Retinal pigment epithelial cell (primary cell): ENCODE results near the gene GPR62.

Experiments
- DNase-seq: peaks from one replicate; pipeline ENCODE4 v3.0.0-alpha.2; 2010; ENCODE audit warnings: low read depth
- H3K4me3 ChIP-seq: 2 replicates; pipeline ENCODE4 v1.5.1; 2011; ENCODE audit warnings: mild to moderate bottlenecking, low read length, control low read depth, moderate library complexity
- TF ChIP-seq, protein P1 (sequence below): conservative IDR thresholded peaks from 2 replicates; pipeline ENCODE4 v1.5.1; 2011; ENCODE audit warnings: low read depth, low read length, control low read depth, inconsistent platforms

GPR62 gene

GRCh38 chr3:51997935-51998596 lies 42.9 kb downstream of the GPR62 start:
- TF ChIP-seq, protein P1, sequence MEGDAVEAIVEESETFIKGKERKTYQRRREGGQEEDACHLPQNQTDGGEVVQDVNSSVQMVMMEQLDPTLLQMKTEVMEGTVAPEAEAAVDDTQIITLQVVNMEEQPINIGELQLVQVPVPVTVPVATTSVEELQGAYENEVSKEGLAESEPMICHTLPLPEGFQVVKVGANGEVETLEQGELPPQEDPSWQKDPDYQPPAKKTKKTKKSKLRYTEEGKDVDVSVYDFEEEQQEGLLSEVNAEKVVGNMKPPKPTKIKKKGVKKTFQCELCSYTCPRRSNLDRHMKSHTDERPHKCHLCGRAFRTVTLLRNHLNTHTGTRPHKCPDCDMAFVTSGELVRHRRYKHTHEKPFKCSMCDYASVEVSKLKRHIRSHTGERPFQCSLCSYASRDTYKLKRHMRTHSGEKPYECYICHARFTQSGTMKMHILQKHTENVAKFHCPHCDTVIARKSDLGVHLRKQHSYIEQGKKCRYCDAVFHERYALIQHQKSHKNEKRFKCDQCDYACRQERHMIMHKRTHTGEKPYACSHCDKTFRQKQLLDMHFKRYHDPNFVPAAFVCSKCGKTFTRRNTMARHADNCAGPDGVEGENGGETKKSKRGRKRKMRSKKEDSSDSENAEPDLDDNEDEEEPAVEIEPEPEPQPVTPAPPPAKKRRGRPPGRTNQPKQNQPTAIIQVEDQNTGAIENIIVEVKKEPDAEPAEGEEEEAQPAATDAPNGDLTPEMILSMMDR = no peak
- H3K4me3 ChIP-seq = no peak overlapping the region
- DNase-seq = peak; percentile 46

GRCh38 chr3:51998774-51999173 lies 43.6 kb downstream of the GPR62 start:
- DNase-seq = no peak
- TF ChIP-seq, protein P1 = no peak

GRCh38 chr3:51999846-52000245 lies 44.7 kb downstream of the GPR62 start:
- TF ChIP-seq, protein P1 = no peak
- no peak for DNase-seq
- H3K4me3 ChIP-seq = no peak overlapping the region

More at GRCh38 chr3:51998774-51999173, 43.6 kb downstream of the GPR62 start:
- no peak overlapping the region for H3K4me3 ChIP-seq

GRCh38 chr3:52001443-52001974 lies 46.3 kb downstream of the GPR62 start:
- DNase-seq = no peak
- TF ChIP-seq, protein P1 = peak; percentile 93
- no peak overlapping the region for H3K4me3 ChIP-seq

GRCh38 chr3:52002748-52003147 lies 47.6 kb downstream of the GPR62 start:
- no peak overlapping the region for H3K4me3 ChIP-seq
- DNase-seq = no peak
- TF ChIP-seq, protein P1 = no peak

GRCh38 chr3:52004163-52004787 lies 49.1 kb downstream of the GPR62 start:
- H3K4me3 ChIP-seq = no peak overlapping the region
- peak; percentile 43 for DNase-seq
- TF ChIP-seq, protein P1 = peak; percentile 88

- DNase-seq = no peak
- H3K4me3 ChIP-seq = no peak overlapping the region
- TF ChIP-seq, protein P1 = no peak
These were observed 49.8 kb downstream of the GPR62 start for GRCh38 chr3:52004906-52005395.
